Right ventricle myocardium inferior (tissue), 1 donor: Measurements from ENCODE around the gene WNT11. TPM values are rescaled to one million over a fixed set of nuclear protein-coding genes. Genes with fewer than 3 reads are reported as not detected.
"Not testable (repeated sequence)": the region's sequence is repeated elsewhere in the genome, so short reads cannot be mapped to it uniquely, and the experiment has no call there.

Experiments
- ATAC-seq: fragments of 200-7000 bp; cut with Tn5 transposase; one replicate; pipeline ENCODE4 v1.9.1; 2020; ENCODE audit warnings: mild to moderate bottlenecking, moderate library complexity
- DNase-seq: peaks from one replicate; pipeline ENCODE4 v3.0.0; 2021; ENCODE audit errors: missing footprints
- intact Hi-C: fragments of 100-400 bp; cut with DNase I; formaldehyde crosslinking; loops from one replicate; pipeline ENCODE4 v1.11.0; 2022
- total RNA-seq: library from RNA; stranded (reverse); fragmentation: NEBNext Ultra II Directional; extraction: Animal tissue kit (Norgen Biotek cat#: 25700); gene quantifications from one replicate; pipeline ENCODE4 v1.2.1, GENCODE V29; 2021
- donor health status: DM: no; HTN: yes; CAD: no; lungs with severe emphysema.

Gene WNT11
- total RNA-seq, 1 donor from 2014 or later: 18.2 TPM

DNA sequence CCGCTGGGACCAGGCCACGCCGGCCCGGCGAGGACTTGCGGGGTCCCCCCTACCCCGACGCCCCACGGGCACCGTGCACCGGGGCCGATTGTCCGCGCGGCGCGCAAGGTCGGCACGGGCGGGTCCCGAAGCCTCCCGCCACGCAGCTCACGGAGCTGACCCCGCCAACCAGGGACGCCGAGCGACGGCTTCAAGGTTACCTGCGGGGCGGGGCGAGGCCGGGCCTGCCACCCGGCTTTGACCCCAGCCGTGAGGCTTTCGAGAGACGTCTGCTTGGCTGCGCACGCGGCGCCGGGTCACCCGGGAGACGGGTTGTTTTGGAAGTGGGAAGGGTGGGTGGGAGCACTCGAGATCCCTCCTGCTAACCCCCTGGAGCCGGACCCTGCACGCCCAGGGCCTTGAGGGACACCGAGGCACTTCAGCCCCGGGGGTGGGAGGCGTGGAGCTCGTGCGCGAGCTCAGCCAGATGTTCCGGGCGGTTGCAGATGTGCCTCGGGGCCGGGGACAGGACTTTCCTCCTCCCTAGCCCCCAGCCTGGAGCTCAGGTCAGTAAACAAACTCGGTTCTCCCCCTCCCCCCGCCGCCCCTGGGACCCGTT, 3.2 kb upstream of the WNT11 start:
- ATAC-seq: peak; percentile 7
- DNase-seq: peak; percentile 65
- intact Hi-C loops: loop anchor here (1.0 to 10.0 kb wide), 4 partner anchors 26 to 465 kb away; partner anchors contain the start of gene LRRC32

DNA sequence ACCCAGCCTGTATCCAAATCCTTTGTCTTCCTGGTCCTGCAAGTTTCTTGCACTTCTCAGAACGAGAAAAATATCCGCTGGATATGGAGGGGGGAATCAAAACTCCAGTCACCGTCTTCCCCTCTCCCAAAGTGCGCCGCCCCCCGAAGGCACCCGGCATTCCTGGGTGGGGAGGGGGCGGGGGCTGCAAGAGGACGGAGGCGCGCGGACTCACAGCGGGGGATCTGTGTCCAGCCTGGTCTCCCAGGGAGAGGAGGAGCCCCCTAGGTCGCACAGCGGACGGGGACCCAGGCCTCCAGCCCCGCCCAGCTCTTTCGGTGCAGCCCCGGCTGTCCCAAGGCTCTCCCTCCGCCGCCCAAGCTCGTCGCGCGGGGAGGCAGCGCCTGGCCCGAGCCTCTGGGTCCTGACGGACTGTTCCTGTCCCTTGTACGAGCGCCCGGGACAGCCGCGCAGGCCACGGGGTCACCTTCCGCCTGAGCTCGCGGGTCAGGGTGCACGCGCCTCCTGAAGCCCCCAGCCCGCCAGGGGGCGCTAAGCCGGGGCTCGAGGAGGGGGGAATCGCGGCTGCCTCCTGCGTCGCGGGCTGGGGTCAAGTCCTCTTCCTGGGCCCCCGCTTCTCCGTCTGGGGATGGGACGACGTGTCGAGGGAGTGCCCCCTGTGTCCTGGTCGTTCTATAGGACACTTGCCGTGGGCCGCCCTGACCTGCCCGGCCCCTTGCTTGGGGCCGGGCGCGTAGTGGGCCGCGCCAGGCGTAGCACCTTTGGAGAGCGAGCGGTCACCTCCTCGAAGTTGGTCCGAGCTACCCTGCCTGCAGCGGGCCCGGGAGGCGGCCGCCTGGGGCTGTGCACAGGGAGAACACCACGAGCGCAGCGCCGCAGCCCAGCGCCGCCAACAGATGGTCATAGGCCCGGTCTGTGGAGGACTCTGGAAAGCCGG, 2.4 kb upstream of the WNT11 start:
- peak; percentile 68 for ATAC-seq
- intact Hi-C loops: loop anchor here (1.0 to 10.0 kb wide), 5 partner anchors 27 to 466 kb away; partner anchors contain the start of gene LRRC32
- DNase-seq: peak; percentile 89

DNA sequence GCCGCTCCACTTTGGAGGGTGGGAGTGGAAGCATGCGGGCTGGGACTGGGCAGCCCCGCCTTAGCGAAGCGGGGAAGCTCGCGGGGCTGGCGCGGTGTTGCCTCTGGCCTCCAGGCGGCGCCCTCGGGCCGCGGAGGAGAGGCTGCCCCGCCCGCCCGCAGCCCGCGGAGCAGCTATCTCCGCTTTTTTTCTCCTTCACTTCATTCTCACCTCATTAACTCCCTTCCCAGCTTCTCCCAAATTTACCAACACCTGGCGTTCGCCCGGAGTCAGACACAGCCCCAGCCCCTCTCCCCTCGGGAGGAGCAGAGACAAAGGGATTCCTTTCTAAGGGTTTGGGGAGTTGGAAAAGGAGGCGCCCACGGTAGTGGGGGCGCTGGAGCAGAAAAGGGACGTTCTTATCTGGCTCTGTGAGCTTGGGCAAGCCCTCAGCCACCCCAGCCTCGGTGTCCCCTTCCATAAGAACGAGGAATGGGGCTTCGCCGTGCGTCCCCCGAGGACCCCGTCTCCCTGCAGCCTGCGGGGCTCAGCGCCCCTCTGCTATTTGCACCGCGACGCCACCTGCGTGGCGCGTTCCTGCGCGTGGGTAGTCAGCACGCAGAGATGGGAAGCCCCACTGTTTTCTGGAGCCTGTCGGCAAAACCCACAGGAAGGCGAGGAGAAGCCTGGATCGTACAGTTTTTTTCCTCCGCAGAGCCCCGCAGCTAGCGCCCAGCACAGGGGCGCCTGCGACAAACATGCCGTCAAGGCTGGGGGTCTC, 1.5 kb upstream of the WNT11 start:
- intact Hi-C loops: loop anchor here (1.0 to 10.0 kb wide), 5 partner anchors 110 to 467 kb away; partner anchors contain the start of genes EMSY and LRRC32
- DNase-seq: peak; percentile 90
- ATAC-seq: peak; percentile 80

DNA sequence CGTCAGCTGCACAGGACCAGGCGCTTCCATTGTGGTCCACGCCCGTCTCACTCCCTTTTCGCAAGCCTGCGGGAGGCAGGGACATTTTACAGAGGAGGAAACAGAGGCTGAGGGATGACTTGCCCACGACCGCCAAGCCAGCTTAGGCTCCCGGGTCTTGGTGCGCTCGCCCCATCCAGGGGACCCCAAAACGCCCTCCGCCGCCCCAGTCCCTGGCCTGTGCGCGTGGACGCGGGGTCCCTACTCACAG, 300 bp downstream of the WNT11 start:
- ATAC-seq (no peak), DNase-seq (peak; percentile 56)
- intact Hi-C loops: loop anchor here (2.0 to 10.0 kb wide), 4 partner anchors 239 to 469 kb away; partner anchors contain the start of genes EMSY and LRRC32

DNA sequence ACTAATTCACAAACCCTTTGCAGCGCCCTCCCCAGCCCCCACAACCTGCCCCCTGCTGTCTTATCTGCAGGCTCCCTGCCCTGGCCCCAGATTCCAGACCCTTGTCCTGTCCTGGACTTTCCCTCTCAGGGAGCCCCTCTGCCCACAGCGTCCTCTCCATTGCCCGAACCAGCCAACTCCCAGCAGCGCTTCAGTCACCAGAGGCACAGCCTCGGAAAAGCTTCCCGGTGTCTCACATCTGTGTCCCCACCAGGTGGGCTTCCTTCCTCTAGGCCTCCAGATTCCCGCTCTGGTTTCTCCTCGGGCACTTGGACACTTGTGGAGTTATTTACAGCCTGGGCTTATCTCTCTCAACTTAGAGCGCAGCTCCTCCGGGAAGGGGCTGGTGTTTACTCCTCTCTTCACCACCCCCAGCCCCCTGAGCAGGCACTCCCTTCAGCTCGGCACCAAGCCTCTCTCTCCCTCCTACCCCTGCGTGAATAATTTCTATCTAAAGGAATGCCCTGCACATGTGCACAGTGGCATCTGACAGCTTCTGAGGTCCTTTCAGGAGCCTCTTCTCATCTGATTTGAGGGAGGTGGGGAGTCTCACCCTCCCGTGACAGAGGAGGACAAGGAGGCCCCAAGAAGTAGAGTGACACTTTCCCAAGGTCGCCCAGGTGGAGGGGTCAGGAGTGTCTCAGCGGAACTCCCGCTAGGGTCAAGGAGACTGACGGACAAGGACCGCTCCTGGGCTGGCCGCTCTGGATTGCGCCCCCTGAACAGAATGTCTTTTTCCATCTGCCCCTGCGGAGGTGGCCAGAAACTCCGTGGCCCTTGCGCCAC, 838 bp downstream of the WNT11 start:
- no peak for ATAC-seq
- intact Hi-C loops: loop anchor here (2.0 to 10.0 kb wide), 4 partner anchors 239 to 469 kb away; partner anchors contain the start of genes EMSY and LRRC32
- DNase-seq: peak; percentile 52

DNA sequence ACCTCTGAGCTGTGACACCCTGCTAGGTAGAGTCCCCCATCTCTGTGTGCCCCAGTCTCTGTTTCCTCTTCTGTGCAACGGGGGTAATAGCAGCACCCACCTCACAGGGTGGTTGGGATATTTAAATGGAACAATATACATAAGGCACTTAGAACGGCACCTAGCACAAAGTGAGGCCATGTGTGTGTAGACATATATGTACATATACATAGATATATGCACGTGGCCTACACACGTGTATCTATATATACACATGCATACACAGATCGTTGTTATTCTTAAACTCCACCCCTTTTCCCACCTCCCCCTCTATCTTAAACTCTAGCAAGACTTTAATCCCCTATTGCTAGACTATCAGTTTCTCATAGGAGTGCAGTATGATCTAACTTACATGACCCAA, 2.4 kb downstream of the WNT11 start:
- intact Hi-C loops: loop anchor here (10.0 kb wide), 1 partner anchor 471 kb away; the partner anchor contains the start of gene LRRC32
- ATAC-seq (no peak), DNase-seq (peak; percentile 16)

DNA sequence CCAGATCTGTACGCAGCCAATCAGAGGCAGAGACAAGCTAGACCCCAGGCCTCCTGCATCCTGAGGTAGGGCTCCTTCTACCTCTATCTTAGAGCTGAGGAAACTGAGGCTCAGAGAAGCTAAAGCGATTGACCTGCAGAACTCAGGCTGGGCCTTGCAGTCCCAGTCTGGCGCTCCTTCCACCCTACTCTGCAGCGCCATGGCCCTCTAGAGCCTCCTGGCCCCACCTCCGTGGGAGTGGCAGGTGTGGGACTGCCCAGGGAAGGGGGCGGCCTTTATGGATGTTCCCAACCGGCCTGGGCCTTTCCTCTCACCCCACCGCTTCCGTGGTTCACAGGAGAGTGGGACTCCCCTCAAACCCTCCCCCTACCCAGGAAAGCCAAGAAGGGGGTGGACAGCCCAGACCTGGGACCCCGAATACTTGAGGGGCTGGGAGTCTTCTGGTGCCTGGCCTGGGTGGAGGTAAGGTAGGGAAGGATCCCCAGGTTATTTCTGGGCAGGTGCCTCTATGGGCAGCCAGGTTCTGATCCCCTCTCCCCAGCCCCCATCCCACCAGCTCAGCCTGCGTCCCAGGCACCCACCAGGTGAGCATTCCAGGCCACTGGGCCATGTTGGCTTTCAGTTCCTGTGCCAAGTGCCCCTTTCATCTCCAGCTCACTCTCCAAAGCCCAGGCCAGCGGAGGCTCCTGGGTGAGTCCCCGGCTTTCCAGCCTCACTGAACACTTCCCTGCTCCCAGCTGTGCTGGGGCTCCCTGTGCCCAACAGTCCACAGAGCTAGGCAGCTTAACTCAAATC, 3.0 kb downstream of the WNT11 start:
- DNase-seq: peak; percentile 47
- intact Hi-C loops: loop anchor here (10.0 kb wide), 1 partner anchor 471 kb away; the partner anchor contains the start of gene LRRC32

DNA sequence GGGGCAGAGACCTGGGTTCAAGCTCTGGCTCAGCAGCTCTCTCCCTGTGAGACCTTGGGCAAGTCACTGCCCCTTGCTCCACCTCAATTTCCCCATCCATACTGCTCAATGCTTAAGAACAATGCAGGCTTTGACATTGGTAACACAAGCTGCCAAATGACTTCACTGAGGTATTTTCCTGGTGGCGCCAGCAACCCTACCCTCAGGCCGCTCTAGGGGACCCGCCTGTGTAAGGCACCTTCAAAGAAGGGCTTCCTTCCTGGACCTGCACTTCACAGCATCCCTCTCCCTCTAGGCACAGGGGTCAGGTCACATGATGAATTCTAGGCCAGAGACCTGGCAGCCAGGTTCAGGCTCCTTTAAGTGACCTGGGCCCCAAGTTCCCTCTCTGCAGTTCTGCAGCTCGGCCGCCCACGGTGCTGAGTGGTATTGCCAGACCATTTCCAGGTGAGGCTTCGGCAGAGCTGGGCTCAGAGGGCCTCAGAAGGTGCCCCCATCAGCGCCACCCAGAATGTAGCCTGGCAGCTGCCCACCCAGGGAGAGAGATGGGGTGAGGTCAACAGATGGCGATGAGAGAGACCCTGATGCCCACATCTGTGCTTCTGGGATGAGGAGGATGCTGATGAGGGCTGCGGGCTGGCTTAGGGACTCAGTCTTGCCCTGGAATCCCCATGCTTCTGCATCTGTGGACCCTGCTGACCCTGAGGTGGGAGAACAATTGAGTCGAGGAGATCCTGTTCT, 4.5 kb downstream of the WNT11 start:
- DNase-seq: peak; percentile 68
- ATAC-seq: no peak

More for the DNA sequence above, 3.0 kb downstream of the WNT11 start:
- no peak for ATAC-seq

DNA sequence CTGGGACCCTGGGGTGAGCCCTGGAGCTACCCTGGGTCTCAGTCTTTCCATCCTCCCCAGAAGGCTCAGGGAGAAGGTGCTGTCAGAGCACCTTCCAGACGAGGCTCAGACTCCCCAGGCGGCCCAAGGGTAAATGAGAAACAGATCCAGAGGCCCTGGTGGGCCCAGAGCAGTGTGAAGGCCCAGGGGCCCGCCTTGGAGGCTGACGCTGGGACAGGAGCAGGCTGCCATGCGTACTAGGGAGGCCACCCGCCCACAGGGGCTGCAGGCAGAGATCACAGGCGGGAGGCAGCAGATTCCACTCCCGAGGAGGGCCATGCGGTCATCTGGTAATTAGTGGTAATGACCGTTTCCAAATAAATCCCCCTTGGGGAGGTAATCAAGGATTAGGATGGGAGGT, 5.2 kb downstream of the WNT11 start:
- DNase-seq: peak; percentile 47
- intact Hi-C loops: loop anchor here (10.0 kb wide), 1 partner anchor 474 kb away; the partner anchor contains the start of gene LRRC32
- ATAC-seq: no peak

More for the DNA sequence above, 4.5 kb downstream of the WNT11 start:
- intact Hi-C loops: loop anchor here (10.0 kb wide), 1 partner anchor 473 kb away; the partner anchor contains the start of gene LRRC32

DNA sequence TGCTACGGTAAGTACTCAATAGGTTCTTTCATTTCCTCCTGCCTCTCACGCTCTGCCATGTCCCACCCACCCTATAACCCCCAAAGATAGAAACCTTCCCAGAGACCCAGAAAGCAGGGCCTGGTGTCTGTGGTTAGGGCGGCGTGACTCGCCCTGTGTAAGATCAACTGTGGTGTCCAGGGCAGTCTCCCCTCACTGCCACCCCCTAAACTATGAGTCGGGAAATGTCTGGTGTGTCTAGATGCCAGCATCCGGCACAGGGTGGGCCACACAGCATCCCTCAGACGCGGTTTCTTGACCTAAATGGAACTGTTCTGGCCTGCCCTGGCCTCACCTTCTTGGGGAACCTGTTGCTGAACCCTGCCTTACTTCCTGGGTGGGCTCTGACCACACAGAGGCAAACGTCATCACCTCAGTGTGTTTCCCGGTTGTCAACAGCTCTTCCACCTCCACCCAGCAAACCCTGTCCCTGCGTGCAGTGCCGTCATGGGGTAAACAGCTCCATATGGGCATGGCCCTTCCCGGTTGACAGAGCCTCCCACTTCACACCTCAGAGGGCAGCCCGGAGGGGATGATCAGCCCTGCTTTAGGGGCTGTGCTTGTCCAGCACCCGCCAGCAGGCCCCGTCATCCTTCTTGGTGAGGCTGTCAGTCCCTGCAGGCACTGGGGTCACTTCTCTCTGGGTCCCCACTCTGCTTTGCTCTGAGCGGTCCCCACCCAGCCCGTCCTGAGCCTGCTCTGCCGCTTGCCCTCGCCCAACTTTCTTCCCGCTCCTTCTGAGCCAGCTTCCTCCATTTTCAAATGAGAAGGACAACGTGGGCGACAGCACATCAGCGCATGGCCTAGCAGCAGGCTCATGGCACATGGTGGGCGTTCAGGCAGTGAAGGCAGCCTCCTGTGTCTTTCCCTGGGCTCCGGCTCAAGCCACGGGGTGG, 6.0 kb downstream of the WNT11 start:
- intact Hi-C loops: loop anchor here (10.0 kb wide), 1 partner anchor 475 kb away; the partner anchor contains the start of gene LRRC32
- DNase-seq (peak; percentile 56), ATAC-seq (no peak)

DNA sequence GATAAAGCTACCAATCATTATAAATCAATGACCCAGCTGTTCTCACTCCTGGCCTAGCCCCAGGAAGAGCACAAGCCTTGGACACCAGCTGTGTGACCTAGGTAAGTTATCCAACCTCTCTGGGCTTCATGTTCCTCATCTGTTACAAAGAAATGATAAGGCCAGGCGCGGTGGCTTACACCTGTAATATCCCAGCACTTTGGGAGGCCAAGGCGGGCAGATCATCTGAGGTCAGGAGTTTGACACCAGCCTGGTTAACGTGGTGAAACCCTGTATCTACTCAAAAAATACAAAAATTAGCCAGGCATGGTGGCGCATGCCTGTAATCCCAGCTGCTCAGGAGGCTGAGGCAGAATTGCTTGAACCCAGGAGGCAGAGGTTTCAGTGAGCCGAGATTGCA, 7.6 kb downstream of the WNT11 start:
- intact Hi-C loops, ATAC-seq: not testable (repeated sequence)
- DNase-seq: peak; percentile 60

DNA sequence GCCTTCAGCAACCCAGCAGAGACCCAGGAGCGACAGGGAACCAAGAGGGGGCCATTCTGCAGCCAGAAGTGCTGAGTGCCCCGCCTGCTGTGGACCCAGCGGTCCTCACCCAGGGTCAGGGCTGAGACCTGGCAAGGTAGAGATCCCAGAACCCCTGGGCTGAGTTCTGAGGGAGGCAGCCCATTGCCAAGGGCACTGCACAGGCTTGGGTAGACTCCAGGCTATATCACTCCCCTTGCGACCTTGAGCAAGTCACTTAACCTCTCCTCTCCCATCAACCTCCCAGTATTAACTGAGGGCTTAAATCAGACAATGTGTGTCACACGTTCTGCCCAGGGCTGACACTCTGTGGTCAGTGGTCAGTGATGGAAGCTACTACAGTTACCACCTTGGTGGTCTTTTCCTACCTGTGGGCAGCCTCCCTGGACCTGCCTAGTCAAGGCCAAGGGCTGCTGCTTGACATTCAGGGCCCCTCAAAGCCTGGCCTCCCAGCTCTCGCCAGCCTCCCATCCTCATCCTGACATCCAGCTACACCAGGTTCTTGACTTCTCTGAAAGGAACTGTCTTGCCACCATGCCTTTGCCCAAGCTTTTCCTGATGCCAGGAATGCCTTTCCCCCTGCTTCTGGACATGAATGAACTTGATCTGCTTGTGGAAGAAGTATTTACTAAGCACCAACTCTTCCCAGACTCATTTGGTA, 8.2 kb downstream of the WNT11 start:
- DNase-seq: peak; percentile 11
- no peak for ATAC-seq
- intact Hi-C loops: no loop called here

DNA sequence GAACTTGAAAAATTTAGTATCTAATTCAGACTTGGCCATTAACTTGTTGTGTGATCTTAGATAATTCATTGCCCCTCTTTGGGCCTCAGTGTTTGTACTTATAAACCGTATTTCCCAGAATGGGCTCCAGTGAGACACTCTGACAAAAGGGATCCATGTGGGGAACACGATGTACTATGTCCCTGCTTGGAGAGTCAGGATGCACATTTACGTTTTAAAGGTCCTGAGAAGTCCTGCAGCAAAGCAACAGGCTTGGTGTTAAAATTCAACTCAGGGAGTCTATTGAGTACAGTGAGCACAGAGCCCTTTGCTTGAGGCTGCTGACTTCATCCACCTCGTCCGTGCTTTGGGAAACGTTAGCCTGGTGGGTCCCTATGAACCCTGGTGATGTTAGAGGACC, 9.0 kb downstream of the WNT11 start:
- intact Hi-C loops: no loop called here
- ATAC-seq (no peak), DNase-seq (no peak)

DNA sequence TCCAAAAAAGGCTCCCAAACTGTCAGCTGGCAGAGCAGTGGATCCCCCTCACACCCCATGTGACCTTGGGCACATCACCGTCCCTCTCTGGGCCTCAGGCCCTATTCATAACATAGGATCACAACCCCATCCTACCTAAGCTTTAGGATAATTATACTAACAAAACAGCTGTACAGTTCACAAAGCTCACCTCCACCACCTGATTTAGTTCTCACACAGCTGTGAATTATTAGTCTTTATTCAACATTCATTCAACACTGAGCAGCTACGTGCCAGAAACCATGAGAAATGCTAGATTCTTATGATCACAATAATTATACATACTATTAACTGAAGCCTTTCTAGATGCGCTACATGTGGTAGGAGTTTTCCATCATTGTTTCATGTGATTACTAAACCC, 9.5 kb downstream of the WNT11 start:
- intact Hi-C loops: no loop called here
- no peak for DNase-seq
- no peak for ATAC-seq
